GM03348 (cell line): ENCODE data around the gene NTNG2.
A peak's percentile ranks its signal among the peaks of the same experiment; 100 is the strongest.

Experiments
- DNase-seq: peaks from one replicate; pipeline ENCODE4 v3.0.0; 2012; ENCODE audit warnings: low spot score

NTNG2 gene

GRCh38 chr9:132147331-132147730 is 14.5 kb upstream of the NTNG2 start:
- DNase-seq, result no peak

- DNase-seq, result no peak
Observed at GRCh38 chr9:132147839-132148238, 14.0 kb upstream of the NTNG2 start.

GRCh38 chr9:132150256-132150655 is 11.6 kb upstream of the NTNG2 start:
- DNase-seq, result no peak

- no peak for DNase-seq
Observed at GRCh38 chr9:132151118-132151517, 10.7 kb upstream of the NTNG2 start.

- no peak for DNase-seq
Observed at GRCh38 chr9:132152231-132152630, 9.6 kb upstream of the NTNG2 start.

GRCh38 chr9:132154863-132155567 is 6.8 kb upstream of the NTNG2 start:
- no peak for DNase-seq

- DNase-seq, result no peak
Observed at GRCh38 chr9:132155568-132155895, 6.3 kb upstream of the NTNG2 start.

- no peak for DNase-seq
Observed at GRCh38 chr9:132156262-132156661, 5.6 kb upstream of the NTNG2 start.

- DNase-seq, result no peak
Observed at GRCh38 chr9:132157347-132158116, 4.3 kb upstream of the NTNG2 start.

- peak; percentile 82 for DNase-seq
Observed at GRCh38 chr9:132160802-132161742, 786 bp upstream of the NTNG2 start.

GRCh38 chr9:132162764-132163456 is 1.1 kb downstream of the NTNG2 start:
- no peak for DNase-seq

- peak; percentile 44 for DNase-seq
Observed at GRCh38 chr9:132163457-132163875, 1.6 kb downstream of the NTNG2 start.

- DNase-seq, result no peak
Observed at GRCh38 chr9:132163876-132164603, 2.2 kb downstream of the NTNG2 start.

- no peak for DNase-seq
Observed at GRCh38 chr9:132164604-132165362, 2.9 kb downstream of the NTNG2 start.

GRCh38 chr9:132166599-132166998 is 4.7 kb downstream of the NTNG2 start:
- DNase-seq, result no peak

GRCh38 chr9:132167192-132167591 is 5.3 kb downstream of the NTNG2 start:
- DNase-seq, result no peak

- DNase-seq, result no peak
Observed at GRCh38 chr9:132168347-132168746, 6.5 kb downstream of the NTNG2 start.

- DNase-seq, result no peak
Observed at GRCh38 chr9:132168851-132169250, 7.0 kb downstream of the NTNG2 start.

- DNase-seq, result peak; percentile 89
Observed at GRCh38 chr9:132169672-132170392, 8.0 kb downstream of the NTNG2 start.

GRCh38 chr9:132171702-132172101 is 9.8 kb downstream of the NTNG2 start:
- DNase-seq, result no peak
